ENCODE measurements around the gene SLC25A10.

Gene SLC25A10

DNA sequence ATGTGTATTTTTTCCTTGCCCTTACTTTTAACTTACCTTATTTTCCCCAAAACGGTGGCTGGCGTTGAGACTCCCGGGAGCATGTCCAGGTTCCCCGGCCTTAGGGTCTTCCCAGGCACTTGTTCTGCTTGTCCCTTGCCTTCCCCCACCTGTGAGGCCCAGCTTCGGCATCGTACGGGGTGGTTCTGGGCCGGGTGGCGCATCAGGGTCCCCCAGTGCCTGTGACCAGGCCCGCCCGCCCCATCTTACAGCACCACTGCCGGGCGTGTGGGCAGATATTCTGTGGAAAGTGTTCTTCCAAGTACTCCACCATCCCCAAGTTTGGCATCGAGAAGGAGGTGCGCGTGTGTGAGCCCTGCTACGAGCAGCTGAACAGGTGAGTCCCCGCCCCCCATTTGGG, 20.9 kb upstream of the SLC25A10 start:
- Histone ChIP-seq H3K4me2 (no peak overlapping the region), H3K27me3 (ENCODE audit: insufficient read depth, low read depth) (no peaks in the 10 kb centered on the region), H3K4me3 (IDR thresholded peaks at IDR 0.05; ENCODE audit: insufficient read depth, low read depth, low read length) (no peak overlapping the region), H3K36me3 (ENCODE audit: insufficient read depth) (peaks cover 5% of the 10 kb centered on the region; the same call in 1 of the 2 replicates), H3K79me2 (ENCODE audit: insufficient read depth, low read depth) (peaks cover 8% of the 10 kb centered on the region), H4K20me1 (ENCODE audit: insufficient read depth) (no peaks in the 10 kb centered on the region), H3K4me1 (ENCODE audit: low read depth, poor library complexity, severe bottlenecking) (peaks cover under 1% of the 10 kb centered on the region), H2AFZ (ENCODE audit: low read depth) (no peak overlapping the region), H3K9ac (no peak overlapping the region), H3K27ac (no peak overlapping the region)
- TF ChIP-seq, protein P1, sequence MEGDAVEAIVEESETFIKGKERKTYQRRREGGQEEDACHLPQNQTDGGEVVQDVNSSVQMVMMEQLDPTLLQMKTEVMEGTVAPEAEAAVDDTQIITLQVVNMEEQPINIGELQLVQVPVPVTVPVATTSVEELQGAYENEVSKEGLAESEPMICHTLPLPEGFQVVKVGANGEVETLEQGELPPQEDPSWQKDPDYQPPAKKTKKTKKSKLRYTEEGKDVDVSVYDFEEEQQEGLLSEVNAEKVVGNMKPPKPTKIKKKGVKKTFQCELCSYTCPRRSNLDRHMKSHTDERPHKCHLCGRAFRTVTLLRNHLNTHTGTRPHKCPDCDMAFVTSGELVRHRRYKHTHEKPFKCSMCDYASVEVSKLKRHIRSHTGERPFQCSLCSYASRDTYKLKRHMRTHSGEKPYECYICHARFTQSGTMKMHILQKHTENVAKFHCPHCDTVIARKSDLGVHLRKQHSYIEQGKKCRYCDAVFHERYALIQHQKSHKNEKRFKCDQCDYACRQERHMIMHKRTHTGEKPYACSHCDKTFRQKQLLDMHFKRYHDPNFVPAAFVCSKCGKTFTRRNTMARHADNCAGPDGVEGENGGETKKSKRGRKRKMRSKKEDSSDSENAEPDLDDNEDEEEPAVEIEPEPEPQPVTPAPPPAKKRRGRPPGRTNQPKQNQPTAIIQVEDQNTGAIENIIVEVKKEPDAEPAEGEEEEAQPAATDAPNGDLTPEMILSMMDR (conservative IDR thresholded peaks at IDR 0.05; ENCODE audit: low read depth, low read length) = no peak

DNA sequence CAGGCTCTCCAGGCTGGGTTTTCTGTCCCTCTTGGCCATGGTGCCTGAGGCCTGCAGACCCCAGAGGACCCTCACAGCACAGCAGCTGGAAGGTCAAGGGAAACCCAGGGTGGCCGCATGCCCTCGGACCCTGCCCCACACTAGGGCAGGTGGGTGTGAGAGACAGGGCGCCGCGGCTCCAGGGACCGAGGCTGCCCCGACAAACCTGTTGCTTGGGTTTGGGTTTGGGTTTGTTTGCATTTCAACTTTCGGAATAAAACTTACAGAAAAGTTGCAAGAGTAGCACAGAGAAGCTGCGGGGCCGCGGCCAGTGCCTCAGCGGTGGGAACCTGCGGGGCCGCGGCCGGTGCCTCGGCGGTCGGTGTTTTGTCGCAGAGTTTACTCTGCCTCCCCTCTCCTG, 20.5 kb upstream of the SLC25A10 start:
- H3K9ac ChIP-seq = no peak overlapping the region
- no peaks in the 10 kb centered on the region for H3K27me3 ChIP-seq (ENCODE audit: insufficient read depth, low read depth)
- H2AFZ ChIP-seq (ENCODE audit: low read depth) = no peak overlapping the region
- peaks cover 4% of the 10 kb centered on the region; the same call in 1 of the 2 replicates for H3K36me3 ChIP-seq (ENCODE audit: insufficient read depth)
- TF ChIP-seq, protein P1 (conservative IDR thresholded peaks at IDR 0.05; ENCODE audit: low read depth, low read length) = no peak
- H3K27ac ChIP-seq = no peak overlapping the region
- H3K4me3 ChIP-seq (IDR thresholded peaks at IDR 0.05; ENCODE audit: insufficient read depth, low read depth, low read length) = no peak overlapping the region
- H3K79me2 ChIP-seq (ENCODE audit: insufficient read depth, low read depth) = peaks cover 3% of the 10 kb centered on the region; the same call in 1 of the 2 replicates
- no peaks in the 10 kb centered on the region for H3K4me1 ChIP-seq (ENCODE audit: low read depth, poor library complexity, severe bottlenecking)
- no peaks in the 10 kb centered on the region for H4K20me1 ChIP-seq (ENCODE audit: insufficient read depth)
- no peak overlapping the region for H3K4me2 ChIP-seq

DNA sequence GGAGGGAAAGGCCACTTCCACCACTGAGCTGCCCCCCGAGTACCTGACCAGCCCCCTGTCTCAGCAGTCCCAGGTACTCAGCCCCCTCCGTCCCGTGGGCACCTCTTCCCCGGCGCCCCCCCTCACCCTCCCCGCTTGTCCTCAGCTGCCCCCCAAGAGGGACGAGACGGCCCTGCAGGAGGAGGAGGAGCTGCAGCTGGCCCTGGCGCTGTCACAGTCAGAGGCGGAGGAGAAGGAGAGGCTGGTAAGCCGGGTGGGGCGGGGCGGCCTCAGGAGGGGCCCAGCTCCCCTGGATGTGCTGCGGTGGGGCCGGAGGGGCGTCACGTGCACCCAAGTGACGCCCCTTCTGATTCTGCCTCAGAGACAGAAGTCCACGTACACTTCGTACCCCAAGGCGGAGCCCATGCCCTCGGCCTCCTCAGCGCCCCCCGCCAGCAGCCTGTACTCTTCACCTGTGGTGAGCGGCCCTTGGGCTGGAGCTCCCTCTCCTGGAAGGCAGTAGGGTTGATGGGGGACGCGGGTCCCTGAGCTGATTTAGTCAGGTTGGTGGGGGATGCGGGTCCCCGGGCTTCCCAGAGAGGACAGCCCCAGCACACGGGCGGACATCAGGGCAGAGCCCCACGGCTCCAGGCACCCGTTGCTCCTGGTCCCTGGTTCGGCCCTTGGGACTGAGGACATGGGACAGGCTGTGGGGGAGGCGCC, 18.4 kb upstream of the SLC25A10 start:
- no peaks in the 10 kb centered on the region for H3K4me1 ChIP-seq (ENCODE audit: low read depth, poor library complexity, severe bottlenecking)
- H3K4me2 ChIP-seq = no peak overlapping the region
- H3K36me3 ChIP-seq (ENCODE audit: insufficient read depth) = no peaks in the 10 kb centered on the region; the same call in 1 of the 2 replicates
- no peak overlapping the region for H3K9ac ChIP-seq
- no peak overlapping the region for H3K27ac ChIP-seq
- no peak overlapping the region for H2AFZ ChIP-seq (ENCODE audit: low read depth)
- H4K20me1 ChIP-seq (ENCODE audit: insufficient read depth) = no peaks in the 10 kb centered on the region
- H3K4me3 ChIP-seq (IDR thresholded peaks at IDR 0.05; ENCODE audit: insufficient read depth, low read depth, low read length) = no peak overlapping the region
- TF ChIP-seq, protein P1 (conservative IDR thresholded peaks at IDR 0.05; ENCODE audit: low read depth, low read length) = no peak
- no peaks in the 10 kb centered on the region for H3K27me3 ChIP-seq (ENCODE audit: insufficient read depth, low read depth)
- no peaks in the 10 kb centered on the region for H3K79me2 ChIP-seq (ENCODE audit: insufficient read depth, low read depth)

DNA sequence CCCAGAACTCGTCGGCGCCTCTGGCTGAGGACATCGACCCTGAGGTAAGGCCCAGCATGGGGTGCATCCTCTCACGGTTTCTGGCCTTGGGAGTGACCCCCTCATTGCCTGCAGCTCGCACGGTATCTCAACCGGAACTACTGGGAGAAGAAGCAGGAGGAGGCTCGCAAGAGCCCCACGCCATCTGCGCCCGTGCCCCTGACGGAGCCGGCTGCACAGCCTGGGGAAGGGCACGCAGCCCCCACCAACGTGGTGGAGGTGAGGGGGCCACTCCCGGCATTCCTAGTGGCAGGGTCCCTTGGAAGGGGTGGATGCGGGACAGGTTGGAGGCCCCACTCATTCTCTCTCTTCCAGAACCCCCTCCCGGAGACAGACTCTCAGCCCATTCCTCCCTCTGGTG, 17.3 kb upstream of the SLC25A10 start:
- H3K4me2 ChIP-seq = no peak overlapping the region
- H3K4me1 ChIP-seq (ENCODE audit: low read depth, poor library complexity, severe bottlenecking) = no peaks in the 10 kb centered on the region
- no peak overlapping the region for H3K4me3 ChIP-seq (IDR thresholded peaks at IDR 0.05; ENCODE audit: insufficient read depth, low read depth, low read length)
- H3K27me3 ChIP-seq (ENCODE audit: insufficient read depth, low read depth) = no peaks in the 10 kb centered on the region
- TF ChIP-seq, protein P1 (conservative IDR thresholded peaks at IDR 0.05; ENCODE audit: low read depth, low read length) = no peak
- H4K20me1 ChIP-seq (ENCODE audit: insufficient read depth) = no peaks in the 10 kb centered on the region
- no peak overlapping the region for H2AFZ ChIP-seq (ENCODE audit: low read depth)
- H3K36me3 ChIP-seq (ENCODE audit: insufficient read depth) = no peaks in the 10 kb centered on the region; the same call in 1 of the 2 replicates
- H3K79me2 ChIP-seq (ENCODE audit: insufficient read depth, low read depth) = peaks cover 10% of the 10 kb centered on the region; the same call in 1 of the 2 replicates
- H3K9ac ChIP-seq = no peak overlapping the region
- no peak overlapping the region for H3K27ac ChIP-seq
